Upper lobe of right lung (tissue), 1 donor: ENCODE results near the gene ZNF618. TPM values are rescaled to one million over a fixed set of nuclear protein-coding genes. Genes with fewer than 3 reads are reported as not detected.
"Not testable (repeated sequence)": the region's sequence is repeated elsewhere in the genome, so short reads cannot be mapped to it uniquely, and the experiment has no call there.

Experiments used
- ATAC-seq: fragments of 200-7000 bp; cut with Tn5 transposase; one replicate; pipeline ENCODE4 v1.9.1; 2020; ENCODE audit warnings: mild to moderate bottlenecking, moderate library complexity
- DNase-seq: peaks from one replicate; pipeline ENCODE4 v3.0.0-alpha.2; 2020
- H3K27ac ChIP-seq: fragments of 200-600 bp; one replicate; pipeline ENCODE4 v1.8.0; 2022
- H3K27me3 ChIP-seq: fragments of 200-600 bp; one replicate; pipeline ENCODE4 v1.8.0; 2022; ENCODE audit warnings: mild to moderate bottlenecking
- H3K36me3 ChIP-seq: fragments of 200-600 bp; one replicate; pipeline ENCODE4 v1.8.0; 2022
- H3K4me1 ChIP-seq: fragments of 200-600 bp; one replicate; pipeline ENCODE4 v1.8.0; 2022
- H3K4me3 ChIP-seq: fragments of 200-600 bp; one replicate; pipeline ENCODE4 v1.8.0; 2022; ENCODE audit warnings: mild to moderate bottlenecking
- H3K9me3 ChIP-seq: fragments of 200-600 bp; one replicate; pipeline ENCODE4 v1.8.0; 2022
- CTCF ChIP-seq: fragments of 200-600 bp; IDR thresholded peaks from one replicate; pipeline ENCODE4 v1.8.0; 2022; ENCODE audit warnings: antibody characterized with exemption
- intact Hi-C: fragments of 100-400 bp; cut with DNase I; formaldehyde crosslinking; loops from one replicate; pipeline ENCODE4 v1.11.0; 2022
- total RNA-seq: library from RNA; stranded (reverse); fragmentation: NEBNext Ultra II Directional; extraction: Animal tissue kit (Norgen Biotek cat#: 25700); gene quantifications from one replicate; pipeline ENCODE4 v1.2.1, GENCODE V29; 2021
- donor health status: DM: no; HTN: yes; CAD: no; lungs with severe emphysema.

Gene ZNF618
- total RNA-seq, 1 donor from 2014 or later = 9.8 TPM

- TF ChIP-seq CTCF = no peak
- intact Hi-C loops = no loop called here
- no peak overlapping the region for H3K4me3 ChIP-seq
- DNase-seq (no peak), ATAC-seq (no peak)
- H3K36me3 ChIP-seq = no peaks in the 10 kb centered on the region
- H3K27me3 ChIP-seq = no peaks in the 10 kb centered on the region
- peaks cover 34% of the 10 kb centered on the region for H3K4me1 ChIP-seq
- H3K9me3 ChIP-seq = no peaks in the 10 kb centered on the region
- H3K27ac ChIP-seq = no peak overlapping the region
Measured at GRCh38 chr9:113996531-113997001, 120.5 kb downstream of the ZNF618 start.

- ATAC-seq, H3K36me3 ChIP-seq, intact Hi-C loops, H3K4me3 ChIP-seq, H3K9me3 ChIP-seq, DNase-seq, H3K27ac ChIP-seq, H3K27me3 ChIP-seq: not testable (repeated sequence)
- peaks cover 30% of the 10 kb centered on the region for H3K4me1 ChIP-seq
Measured at GRCh38 chr9:113997064-113997463, 121.0 kb downstream of the ZNF618 start.

- Histone ChIP-seq H3K4me3 (no peak overlapping the region), H3K9me3 (no peaks in the 10 kb centered on the region), H3K36me3 (no peaks in the 10 kb centered on the region), H3K4me1 (peaks cover 25% of the 10 kb centered on the region), H3K27me3 (no peaks in the 10 kb centered on the region), H3K27ac (no peak overlapping the region)
- intact Hi-C loops = no loop called here
- DNase-seq (no peak), ATAC-seq (no peak)
- no peak for TF ChIP-seq CTCF
Measured at GRCh38 chr9:113997610-113998009, 121.5 kb downstream of the ZNF618 start.

- intact Hi-C loops = no loop called here
- DNase-seq = no peak
- Histone ChIP-seq H3K27ac (no peak overlapping the region), H3K27me3 (no peaks in the 10 kb centered on the region), H3K9me3 (no peaks in the 10 kb centered on the region), H3K36me3 (no peaks in the 10 kb centered on the region), H3K4me1 (peaks cover 20% of the 10 kb centered on the region), H3K4me3 (no peak overlapping the region)
- ATAC-seq = no peak
- no peak for TF ChIP-seq CTCF
Measured at GRCh38 chr9:113998114-113998513, 122.0 kb downstream of the ZNF618 start.

- TF ChIP-seq CTCF = no peak
Measured at GRCh38 chr9:113998525-113999255, 122.6 kb downstream of the ZNF618 start.

GRCh38 chr9:113999256-114000062, 123.3 kb downstream of the ZNF618 start:
- Histone ChIP-seq H3K4me1 (peaks cover 10% of the 10 kb centered on the region), H3K9me3 (no peaks in the 10 kb centered on the region), H3K27me3 (no peaks in the 10 kb centered on the region), H3K36me3 (no peaks in the 10 kb centered on the region), H3K4me3 (no peak overlapping the region), H3K27ac (no peak overlapping the region)
- TF ChIP-seq CTCF = no peak
- DNase-seq = no peak
- intact Hi-C loops = no loop called here
- ATAC-seq = no peak

More at GRCh38 chr9:113998525-113999255, 122.6 kb downstream of the ZNF618 start:
- H3K36me3 ChIP-seq = no peaks in the 10 kb centered on the region
- DNase-seq = no peak
- no peak overlapping the region for H3K4me3 ChIP-seq
- H3K27ac ChIP-seq = no peak overlapping the region
- H3K27me3 ChIP-seq = no peaks in the 10 kb centered on the region
- ATAC-seq = no peak
- intact Hi-C loops = no loop called here
- peaks cover 14% of the 10 kb centered on the region for H3K4me1 ChIP-seq
- H3K9me3 ChIP-seq = no peaks in the 10 kb centered on the region
